SIG-M5 treated with dmso at 0.1 percent for 504 hours (cell line): Measurements from ENCODE around the gene TRPM3.

Experiments used
- DNase-seq: peaks from one replicate; lab custom pipeline; 2025; ENCODE audit not compliant: unreplicated experiment; lab: John Stamatoyannopoulos, UW

TRPM3 gene

GRCh38 chr9:70564468-70565335 lies 556.7 kb downstream of the TRPM3 start:
- no peak for DNase-seq

GRCh38 chr9:70563431-70564204 lies 557.8 kb downstream of the TRPM3 start:
- DNase-seq = peak; percentile 90

GRCh38 chr9:70563010-70563409 lies 558.4 kb downstream of the TRPM3 start:
- DNase-seq = no peak

GRCh38 chr9:70561786-70562395 lies 559.5 kb downstream of the TRPM3 start:
- DNase-seq = no peak

DNA sequence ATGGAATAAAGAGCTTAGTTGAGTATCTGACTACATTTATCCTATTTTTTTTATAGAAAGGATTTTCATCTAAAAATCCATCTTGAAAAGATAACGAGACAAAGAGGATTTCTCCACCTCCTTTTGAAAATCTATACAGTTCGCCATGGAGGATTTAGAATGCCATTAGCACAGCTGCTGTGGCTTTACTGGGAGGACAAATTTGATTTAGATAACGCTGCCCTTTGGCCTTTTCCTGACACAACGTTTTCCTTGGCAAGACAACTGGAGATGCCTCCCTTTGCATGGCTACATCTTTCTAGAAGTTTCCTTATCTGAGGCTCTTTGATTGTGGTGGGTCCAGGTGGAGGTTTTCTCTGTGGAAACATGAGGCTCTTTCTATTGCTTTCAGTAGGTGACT lies 560.3 kb downstream of the TRPM3 start:
- DNase-seq = no peak

DNA sequence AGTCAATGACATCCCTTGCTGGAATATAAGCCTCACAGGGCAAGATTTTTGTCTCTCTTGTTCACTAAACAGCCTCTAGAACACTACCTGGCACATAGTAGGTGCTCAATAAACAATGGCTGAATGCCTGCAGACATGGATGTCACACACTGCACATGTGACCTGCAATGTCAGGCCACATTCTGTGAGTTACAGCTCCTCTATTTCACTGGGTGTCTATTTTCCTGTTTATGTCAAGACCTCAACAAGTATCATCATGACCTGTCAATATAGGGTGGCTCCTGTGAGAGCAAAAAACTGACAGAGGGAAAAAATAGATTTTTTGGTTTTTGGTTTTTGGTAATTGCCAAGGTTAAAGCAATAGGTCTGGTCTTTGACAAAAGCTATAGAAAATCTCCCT lies 562.3 kb downstream of the TRPM3 start:
- no peak for DNase-seq

- no peak for DNase-seq
These were observed 563.6 kb downstream of the TRPM3 start for GRCh38 chr9:70557661-70558369.

DNA sequence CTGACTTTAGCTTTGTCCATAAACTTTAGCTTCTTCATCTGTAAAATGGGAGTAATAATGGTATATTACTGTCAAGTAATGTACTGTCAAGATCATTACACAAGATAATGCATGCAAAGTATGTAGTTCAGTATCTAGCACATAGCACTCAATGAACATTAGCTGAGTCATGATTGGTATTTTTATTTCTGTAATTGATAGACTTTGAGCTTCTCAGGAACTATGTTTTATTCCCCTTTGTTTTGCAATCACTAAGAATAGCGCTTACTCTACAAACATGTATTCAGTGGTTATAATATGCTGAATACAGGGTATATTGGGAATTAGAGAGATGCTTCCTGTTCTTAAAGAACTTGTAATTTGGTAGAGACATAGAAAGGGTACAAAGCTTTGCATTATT lies 564.6 kb downstream of the TRPM3 start:
- DNase-seq = no peak

GRCh38 chr9:70554881-70555280 lies 566.5 kb downstream of the TRPM3 start:
- no peak for DNase-seq

DNA sequence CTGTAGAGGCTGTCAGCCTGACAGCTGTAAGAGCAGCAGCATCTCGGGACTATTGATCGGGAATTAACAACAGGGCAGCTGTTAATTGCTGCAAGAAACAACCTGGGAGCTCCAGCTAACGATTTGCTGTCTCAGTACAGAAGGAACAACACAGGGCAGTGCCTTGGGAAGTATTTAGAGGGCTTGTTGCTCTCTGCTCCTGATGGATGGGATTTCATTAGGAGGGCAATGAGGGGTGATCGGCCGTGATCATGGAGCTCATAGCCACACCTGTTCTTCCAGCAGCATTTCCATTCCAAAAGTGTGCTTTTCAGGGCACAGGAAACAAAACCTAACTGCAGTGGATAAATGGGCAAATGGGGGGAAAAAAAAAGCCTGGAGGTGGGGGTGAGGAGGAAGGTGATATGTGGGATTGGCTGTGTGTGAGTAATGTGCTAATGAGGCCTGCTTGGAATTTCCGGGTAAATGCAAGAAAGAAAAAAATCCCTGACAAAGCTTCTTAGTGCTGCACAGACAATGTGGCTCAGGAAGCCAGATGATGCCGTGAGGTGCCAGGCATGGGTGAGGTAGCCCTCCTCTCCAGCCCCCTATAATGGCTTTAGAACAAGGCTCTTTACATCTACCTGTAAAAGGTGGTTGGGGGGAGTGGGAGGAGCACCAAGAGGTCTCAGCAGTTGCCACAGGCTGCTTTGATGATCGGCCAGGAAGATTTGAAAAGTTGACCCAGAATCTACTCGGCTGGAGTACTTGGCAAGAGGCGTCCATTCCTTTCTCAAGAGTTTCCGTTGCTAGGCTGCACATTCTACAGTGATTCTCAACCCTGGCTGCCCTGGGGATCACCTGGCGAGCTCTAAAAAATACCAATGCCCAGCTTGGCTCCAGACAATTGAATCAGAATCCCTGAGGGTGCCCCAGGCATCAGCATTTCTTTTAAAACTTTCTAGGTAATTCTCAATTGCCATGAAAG lies 567.4 kb downstream of the TRPM3 start:
- no peak for DNase-seq

- DNase-seq = no peak
These were observed 568.9 kb downstream of the TRPM3 start for GRCh38 chr9:70552561-70552960.

DNA sequence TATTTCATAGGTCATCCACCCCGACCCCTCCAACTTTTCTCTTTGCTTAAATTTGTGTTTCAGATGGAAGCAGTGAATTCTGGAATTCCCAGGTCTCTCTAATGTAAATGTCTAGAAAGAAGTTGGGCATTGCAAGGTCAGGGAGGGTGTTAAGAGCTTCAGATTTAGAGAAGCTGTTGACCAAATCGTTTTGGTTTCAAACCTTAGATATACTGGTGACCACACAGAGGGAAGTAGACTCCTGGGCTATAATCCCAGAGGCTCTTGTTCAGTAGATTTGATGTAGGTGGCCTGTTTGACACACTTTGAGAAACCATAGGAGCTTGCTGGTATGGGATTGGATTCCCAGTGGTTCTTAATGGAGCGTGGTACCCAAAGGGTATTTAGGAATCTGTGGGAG lies 569.6 kb downstream of the TRPM3 start:
- no peak for DNase-seq

GRCh38 chr9:70551396-70551795 lies 570.0 kb downstream of the TRPM3 start:
- DNase-seq = peak; percentile 7

GRCh38 chr9:70549926-70550325 lies 571.5 kb downstream of the TRPM3 start:
- no peak for DNase-seq

GRCh38 chr9:70542311-70542931 lies 579.0 kb downstream of the TRPM3 start:
- DNase-seq = no peak

- DNase-seq = no peak
These were observed 581.4 kb downstream of the TRPM3 start for GRCh38 chr9:70540016-70540415.

GRCh38 chr9:70539526-70539925 lies 581.9 kb downstream of the TRPM3 start:
- DNase-seq = no peak

- no peak for DNase-seq
These were observed 582.4 kb downstream of the TRPM3 start for GRCh38 chr9:70539001-70539400.

GRCh38 chr9:70537084-70537483 lies 584.3 kb downstream of the TRPM3 start:
- no peak for DNase-seq
